ENCODE results near the gene GALNS.

DNA sequence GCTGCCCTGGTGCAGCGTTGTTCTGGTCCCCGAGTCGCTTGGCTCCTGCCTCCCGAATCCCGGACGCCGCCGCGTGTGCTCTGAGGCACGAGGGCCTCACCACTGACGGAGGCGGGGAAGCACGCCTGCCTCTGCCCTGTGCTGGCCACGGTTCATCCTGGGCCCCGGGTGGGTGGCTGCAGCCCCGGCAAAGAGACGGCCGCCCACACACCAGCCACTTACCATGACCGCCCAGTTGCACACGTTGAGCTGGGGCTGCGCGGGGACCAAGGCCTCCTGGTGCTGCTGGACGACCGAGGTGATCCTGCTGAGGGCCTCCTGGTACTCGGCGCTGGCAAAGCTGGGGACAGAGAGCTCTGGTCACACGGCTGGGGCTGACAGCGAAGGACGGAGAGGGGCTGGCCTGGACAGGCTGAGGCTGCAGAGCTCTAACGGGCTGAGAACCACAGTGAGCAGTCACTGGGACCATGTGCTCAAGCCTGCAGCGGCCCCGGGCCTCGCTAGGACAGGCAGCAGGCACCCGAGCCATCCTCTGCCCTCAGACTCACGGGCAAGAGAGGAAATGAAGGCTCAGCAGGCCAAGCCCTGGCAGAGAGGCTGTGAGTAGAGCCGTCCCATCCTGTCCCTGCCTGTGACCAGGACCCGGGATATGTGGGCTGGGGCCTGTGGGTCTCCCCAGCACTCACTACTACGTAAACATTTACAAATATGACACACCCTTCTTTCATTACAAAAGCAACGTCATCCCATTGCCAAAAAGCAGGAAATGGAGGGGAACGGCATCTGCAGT lies 38.8 kb downstream of the GALNS start:
- TF ChIP-seq, protein P1, sequence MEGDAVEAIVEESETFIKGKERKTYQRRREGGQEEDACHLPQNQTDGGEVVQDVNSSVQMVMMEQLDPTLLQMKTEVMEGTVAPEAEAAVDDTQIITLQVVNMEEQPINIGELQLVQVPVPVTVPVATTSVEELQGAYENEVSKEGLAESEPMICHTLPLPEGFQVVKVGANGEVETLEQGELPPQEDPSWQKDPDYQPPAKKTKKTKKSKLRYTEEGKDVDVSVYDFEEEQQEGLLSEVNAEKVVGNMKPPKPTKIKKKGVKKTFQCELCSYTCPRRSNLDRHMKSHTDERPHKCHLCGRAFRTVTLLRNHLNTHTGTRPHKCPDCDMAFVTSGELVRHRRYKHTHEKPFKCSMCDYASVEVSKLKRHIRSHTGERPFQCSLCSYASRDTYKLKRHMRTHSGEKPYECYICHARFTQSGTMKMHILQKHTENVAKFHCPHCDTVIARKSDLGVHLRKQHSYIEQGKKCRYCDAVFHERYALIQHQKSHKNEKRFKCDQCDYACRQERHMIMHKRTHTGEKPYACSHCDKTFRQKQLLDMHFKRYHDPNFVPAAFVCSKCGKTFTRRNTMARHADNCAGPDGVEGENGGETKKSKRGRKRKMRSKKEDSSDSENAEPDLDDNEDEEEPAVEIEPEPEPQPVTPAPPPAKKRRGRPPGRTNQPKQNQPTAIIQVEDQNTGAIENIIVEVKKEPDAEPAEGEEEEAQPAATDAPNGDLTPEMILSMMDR (conservative IDR thresholded peaks at IDR 0.05; ENCODE audit: low read length): no peak
- no peak for TF ChIP-seq EZH2phosphoT487 (IDR thresholded peaks at IDR 0.05; ENCODE audit: borderline replicate concordance, low read depth, low read length)
